OCI-LY3 (cell line): ENCODE measurements around the gene HAUS7.

ENCODE experiments used
- H2AFZ ChIP-seq: fragments of 200-600, 300-600 bp; shearing (Covaris generic); 2 replicates; pipeline ENCODE4 v1.6.0; 2014; ENCODE audit warnings: antibody characterized with exemption, low read depth, low read length
- H3K27ac ChIP-seq: fragments of 200-600, 300-600 bp; sonication (generic); 2 replicates; pipeline ENCODE4 v1.5.1; 2014; ENCODE audit warnings: mild to moderate bottlenecking, low read length, moderate library complexity, mixed read lengths
- H3K27me3 ChIP-seq: fragments of 200-600, 300-600 bp; sonication (generic); 2 replicates; pipeline ENCODE4 v1.6.1; 2014; ENCODE audit warnings: low read depth, low read length, mixed read lengths
- H3K36me3 ChIP-seq: fragments of 200-600, 300-600 bp; sonication (generic); replicated peaks from 2 replicates; pipeline ENCODE3; 2014; ENCODE audit warnings: low read depth, low read length, mixed read lengths
- H3K4me1 ChIP-seq: fragments of 300-600, 200-600 bp; sonication (generic); 2 replicates; pipeline ENCODE4 v1.6.1; 2014; ENCODE audit warnings: low read length, mixed read lengths
- H3K4me2 ChIP-seq: fragments of 200-600, 300-600 bp; sonication (generic); 2 replicates; pipeline ENCODE4 v1.6.1; 2014; ENCODE audit warnings: low read length, mixed read lengths
- H3K4me3 ChIP-seq: fragments of 300-600, 200-600 bp; sonication (generic); 2 replicates; pipeline ENCODE4 v1.5.1; 2014; ENCODE audit warnings: antibody characterized with exemption, mild to moderate bottlenecking, low read length, moderate library complexity
- H3K79me2 ChIP-seq: fragments of 300-600, 200-600 bp; shearing (Covaris generic); 2 replicates; pipeline ENCODE4 v1.6.1; 2014; ENCODE audit warnings: mild to moderate bottlenecking, low read length, mixed read lengths
- H3K9ac ChIP-seq: fragments of 300-600, 200-600 bp; shearing (Covaris generic); 2 replicates; pipeline ENCODE4 v1.6.0; 2014; ENCODE audit warnings: mild to moderate bottlenecking, low read length, moderate library complexity
- H3K9me3 ChIP-seq: fragments of 200-600, 300-600 bp; shearing (Covaris generic); 2 replicates; pipeline ENCODE4 v1.6.1; 2014; ENCODE audit warnings: low read length, mixed read lengths; ENCODE audit not compliant: insufficient read depth
- H4K20me1 ChIP-seq: fragments of 200-600, 300-600 bp; sonication (generic); 2 replicates; pipeline ENCODE4 v1.6.1; 2016; ENCODE audit warnings: low read length, mixed read lengths; ENCODE audit not compliant: insufficient read depth
- EZH2phosphoT487 ChIP-seq: fragments of 200-600 bp; shearing (Covaris generic); IDR thresholded peaks from 2 replicates; pipeline ENCODE4 v1.6.1; 2018; ENCODE audit warnings: antibody characterized with exemption, mixed run types, low read depth
- TF ChIP-seq, protein P1 (sequence below): fragments of 200-600, 300-600 bp; sonication (generic); IDR thresholded peaks from 2 replicates; pipeline ENCODE4 v1.5.1; 2014; ENCODE audit warnings: antibody characterized with exemption, low read length, low read depth

HAUS7 gene

DNA sequence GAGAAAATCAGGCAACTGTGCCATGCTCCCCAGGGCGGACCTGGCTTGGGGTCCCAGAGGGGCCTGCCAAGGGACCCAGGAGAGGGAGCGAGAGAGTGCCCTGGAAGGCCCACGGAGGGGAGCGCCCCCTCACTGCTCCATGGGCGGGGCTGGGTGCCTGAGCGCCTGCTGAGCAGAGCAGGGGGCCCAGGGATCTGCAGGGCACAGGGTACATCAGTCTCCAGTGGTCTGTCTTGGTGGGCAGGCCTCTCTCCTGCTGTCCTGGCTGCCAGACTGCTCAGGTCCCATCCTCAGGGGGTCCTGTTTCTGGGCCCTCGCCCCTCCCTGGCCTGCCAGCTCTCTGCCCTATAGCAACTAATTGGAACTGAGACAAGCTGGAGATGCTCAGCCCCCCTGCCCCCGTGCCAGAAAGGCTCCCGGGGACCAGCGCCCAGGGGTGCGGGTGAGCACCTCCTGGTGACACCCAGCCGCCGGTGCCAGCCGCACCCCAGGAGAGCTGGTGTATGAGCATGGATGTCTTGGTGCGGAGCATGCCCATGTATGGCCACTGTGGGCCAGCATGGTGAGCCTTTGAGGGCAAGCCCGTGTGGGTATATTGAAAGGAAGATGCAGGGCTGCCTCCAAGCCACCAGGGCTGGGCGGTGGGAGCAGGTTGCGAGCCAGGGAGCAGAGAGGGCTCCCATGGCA lies 25.7 kb upstream of the HAUS7 start:
- Histone ChIP-seq H3K4me1 (no peaks in the 10 kb centered on the region), H3K9ac (no peak overlapping the region), H4K20me1 (no peaks in the 10 kb centered on the region), H3K4me3 (no peak overlapping the region), H3K4me2 (no peak overlapping the region), H3K79me2 (no peaks in the 10 kb centered on the region), H3K9me3 (no peaks in the 10 kb centered on the region), H2AFZ (no peak overlapping the region), H3K36me3 (no peaks in the 10 kb centered on the region), H3K27me3 (no peaks in the 10 kb centered on the region), H3K27ac (no peak overlapping the region)
- TF ChIP-seq, protein P1, sequence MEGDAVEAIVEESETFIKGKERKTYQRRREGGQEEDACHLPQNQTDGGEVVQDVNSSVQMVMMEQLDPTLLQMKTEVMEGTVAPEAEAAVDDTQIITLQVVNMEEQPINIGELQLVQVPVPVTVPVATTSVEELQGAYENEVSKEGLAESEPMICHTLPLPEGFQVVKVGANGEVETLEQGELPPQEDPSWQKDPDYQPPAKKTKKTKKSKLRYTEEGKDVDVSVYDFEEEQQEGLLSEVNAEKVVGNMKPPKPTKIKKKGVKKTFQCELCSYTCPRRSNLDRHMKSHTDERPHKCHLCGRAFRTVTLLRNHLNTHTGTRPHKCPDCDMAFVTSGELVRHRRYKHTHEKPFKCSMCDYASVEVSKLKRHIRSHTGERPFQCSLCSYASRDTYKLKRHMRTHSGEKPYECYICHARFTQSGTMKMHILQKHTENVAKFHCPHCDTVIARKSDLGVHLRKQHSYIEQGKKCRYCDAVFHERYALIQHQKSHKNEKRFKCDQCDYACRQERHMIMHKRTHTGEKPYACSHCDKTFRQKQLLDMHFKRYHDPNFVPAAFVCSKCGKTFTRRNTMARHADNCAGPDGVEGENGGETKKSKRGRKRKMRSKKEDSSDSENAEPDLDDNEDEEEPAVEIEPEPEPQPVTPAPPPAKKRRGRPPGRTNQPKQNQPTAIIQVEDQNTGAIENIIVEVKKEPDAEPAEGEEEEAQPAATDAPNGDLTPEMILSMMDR = no peak

DNA sequence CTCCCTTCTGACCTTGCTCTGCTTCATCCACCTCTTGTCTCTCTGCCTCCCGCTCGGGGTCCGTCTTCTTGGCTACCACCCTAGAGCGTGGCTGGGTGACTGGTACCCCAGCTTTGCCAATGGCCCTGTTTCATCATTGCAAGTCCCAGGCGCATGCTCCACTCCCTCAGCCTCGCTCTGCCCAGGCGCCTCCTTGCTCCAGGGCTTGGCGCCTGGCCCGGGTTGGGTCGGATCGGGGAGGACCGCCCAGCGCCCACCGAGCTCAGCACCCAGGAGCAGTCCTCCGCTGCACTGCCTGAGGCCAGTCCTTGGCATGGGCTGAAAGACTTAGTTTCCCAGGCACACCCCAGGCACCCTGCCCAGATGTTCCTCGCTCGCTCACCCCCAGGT lies 25.0 kb upstream of the HAUS7 start:
- Histone ChIP-seq H3K27ac (no peak overlapping the region), H4K20me1 (no peaks in the 10 kb centered on the region), H3K4me2 (no peak overlapping the region), H3K27me3 (no peaks in the 10 kb centered on the region), H3K79me2 (no peaks in the 10 kb centered on the region), H3K36me3 (no peaks in the 10 kb centered on the region), H2AFZ (no peak overlapping the region), H3K9me3 (no peaks in the 10 kb centered on the region), H3K4me3 (no peak overlapping the region), H3K4me1 (no peaks in the 10 kb centered on the region), H3K9ac (no peak overlapping the region)
- TF ChIP-seq, protein P1 = no peak
- TF ChIP-seq EZH2phosphoT487 = no peak

DNA sequence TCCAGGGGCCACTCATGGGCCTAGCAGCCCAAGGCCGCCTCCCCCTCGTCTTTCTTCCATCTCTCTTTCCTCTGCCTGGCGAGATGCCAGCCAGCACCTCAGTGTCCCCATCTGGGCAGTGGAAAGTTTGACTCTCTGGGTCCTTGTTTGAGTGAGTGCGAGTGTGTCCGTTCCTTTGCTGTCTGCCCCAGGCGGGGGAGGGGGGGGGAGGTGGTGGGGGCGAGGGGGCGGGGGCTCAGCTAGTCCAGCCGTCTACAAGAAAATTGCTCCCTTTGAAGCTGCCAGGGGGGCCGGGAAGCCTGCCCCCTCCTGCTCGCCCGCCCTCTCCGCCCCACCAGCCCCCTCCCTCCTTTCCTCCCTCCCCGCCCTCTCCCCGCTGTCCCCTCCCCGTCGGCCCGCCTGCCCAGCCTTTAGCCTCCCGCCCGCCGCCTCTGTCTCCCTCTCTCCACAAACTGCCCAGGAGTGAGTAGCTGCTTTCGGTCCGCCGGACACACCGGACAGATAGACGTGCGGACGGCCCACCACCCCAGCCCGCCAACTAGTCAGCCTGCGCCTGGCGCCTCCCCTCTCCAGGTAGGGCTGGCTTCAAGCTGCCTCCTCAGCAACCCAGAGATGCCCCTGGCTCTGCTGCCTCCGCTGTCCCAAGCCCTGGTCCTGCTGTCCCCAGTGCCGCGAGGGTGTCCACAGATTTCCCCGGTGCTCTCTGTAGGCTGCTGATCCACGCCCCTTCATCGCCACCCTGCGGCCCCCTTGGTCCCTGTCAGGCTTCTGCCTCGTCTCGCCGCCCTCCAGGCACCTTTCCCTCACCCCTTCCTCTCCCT lies 24.4 kb upstream of the HAUS7 start, which contains the start of gene BGN:
Gene BGN, plus strand, starts transcription at position 440 of the 821 bp plus-strand sequence. CDS start 9,652 bp downstream, outside the sequence.
- Histone ChIP-seq H3K27me3 (no peaks in the 10 kb centered on the region), H2AFZ (no peak within 1 kb of the TSS), H3K9ac (no peak within 1 kb of the TSS), H3K4me1 (no peaks in the 10 kb centered on the region), H3K9me3 (no peaks in the 10 kb centered on the region), H4K20me1 (no peaks in the 10 kb centered on the region), H3K79me2 (no peaks in the 10 kb centered on the region), H3K4me3 (no peak within 1 kb of the TSS), H3K27ac (no peak within 1 kb of the TSS), H3K4me2 (no peak within 1 kb of the TSS), H3K36me3 (no peaks in the 10 kb centered on the region)
- TF ChIP-seq, protein P1 = no peak
- no peak for TF ChIP-seq EZH2phosphoT487

DNA sequence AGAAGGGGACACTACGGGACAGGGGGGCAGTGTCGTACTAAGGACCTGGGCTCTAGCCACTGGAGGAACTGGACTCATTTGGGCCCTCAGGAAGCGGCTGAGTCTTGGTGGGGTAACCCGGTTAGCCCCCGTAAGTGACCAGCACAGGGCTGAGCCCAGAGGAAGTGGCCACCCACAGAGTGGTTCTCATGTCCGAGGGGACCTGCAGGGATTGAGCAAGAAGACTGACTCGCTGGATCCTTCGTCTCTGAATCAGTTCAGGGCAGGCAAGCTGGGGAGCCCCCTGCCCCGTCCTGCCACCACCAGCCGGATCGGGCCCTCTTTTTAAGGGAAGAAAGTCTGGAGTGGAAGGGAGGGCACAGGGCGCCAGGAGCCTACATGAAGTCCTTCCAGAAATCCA lies 23.7 kb upstream of the HAUS7 start:
- Histone ChIP-seq H3K27me3 (no peaks in the 10 kb centered on the region), H3K9me3 (no peaks in the 10 kb centered on the region), H3K36me3 (no peaks in the 10 kb centered on the region), H3K79me2 (no peaks in the 10 kb centered on the region), H3K4me2 (no peak overlapping the region), H4K20me1 (no peaks in the 10 kb centered on the region), H3K4me1 (no peaks in the 10 kb centered on the region), H3K4me3 (no peak overlapping the region), H2AFZ (no peak overlapping the region), H3K9ac (no peak overlapping the region), H3K27ac (no peak overlapping the region)
- TF ChIP-seq, protein P1 = no peak
- no peak for TF ChIP-seq EZH2phosphoT487
